ENCODE data around the gene COL26A1. TPM values are rescaled to one million over a fixed set of nuclear protein-coding genes. Genes with fewer than 3 reads are reported as not detected.

Gene COL26A1
- total RNA-seq, 1 experiment from 2014 or later = not detected

- H3K4me2 ChIP-seq (ENCODE audit: low read length) = no peak overlapping the region
- intact Hi-C loops (cut with micrococcal nuclease) = no loop called here
- ChIA-PET POLR2A (ENCODE audit: unreplicated experiment) (no interaction called here), CTCF (no interaction called here)
- H3K4me3 ChIP-seq (ENCODE audit: low read length) = no peak overlapping the region
- no peaks in the 10 kb centered on the region for H3K79me2 ChIP-seq (ENCODE audit: low read length)
- H3K27me3 ChIP-seq (ENCODE audit: low read length) = no peaks in the 10 kb centered on the region
- H3K9ac ChIP-seq (ENCODE audit: low read length) = no peak overlapping the region
- H3K4me1 ChIP-seq (ENCODE audit: insufficient read depth, low read length) = no peaks in the 10 kb centered on the region
- H3K36me3 ChIP-seq (ENCODE audit: low read depth, low read length) = no peaks in the 10 kb centered on the region
- TF ChIP-seq, protein P1, sequence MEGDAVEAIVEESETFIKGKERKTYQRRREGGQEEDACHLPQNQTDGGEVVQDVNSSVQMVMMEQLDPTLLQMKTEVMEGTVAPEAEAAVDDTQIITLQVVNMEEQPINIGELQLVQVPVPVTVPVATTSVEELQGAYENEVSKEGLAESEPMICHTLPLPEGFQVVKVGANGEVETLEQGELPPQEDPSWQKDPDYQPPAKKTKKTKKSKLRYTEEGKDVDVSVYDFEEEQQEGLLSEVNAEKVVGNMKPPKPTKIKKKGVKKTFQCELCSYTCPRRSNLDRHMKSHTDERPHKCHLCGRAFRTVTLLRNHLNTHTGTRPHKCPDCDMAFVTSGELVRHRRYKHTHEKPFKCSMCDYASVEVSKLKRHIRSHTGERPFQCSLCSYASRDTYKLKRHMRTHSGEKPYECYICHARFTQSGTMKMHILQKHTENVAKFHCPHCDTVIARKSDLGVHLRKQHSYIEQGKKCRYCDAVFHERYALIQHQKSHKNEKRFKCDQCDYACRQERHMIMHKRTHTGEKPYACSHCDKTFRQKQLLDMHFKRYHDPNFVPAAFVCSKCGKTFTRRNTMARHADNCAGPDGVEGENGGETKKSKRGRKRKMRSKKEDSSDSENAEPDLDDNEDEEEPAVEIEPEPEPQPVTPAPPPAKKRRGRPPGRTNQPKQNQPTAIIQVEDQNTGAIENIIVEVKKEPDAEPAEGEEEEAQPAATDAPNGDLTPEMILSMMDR (conservative IDR thresholded peaks at IDR 0.05; ENCODE audit: low read depth, low read length) = no peak
- TF ChIP-seq EZH2phosphoT487 (IDR thresholded peaks at IDR 0.05; ENCODE audit: borderline replicate concordance, low read length) = no peak
- no peak for TF ChIP-seq EZH2 (IDR thresholded peaks at IDR 0.05; ENCODE audit: low read length, unreplicated experiment)
- BruUV-seq (replicated peaks) = no TSS peak
- H3K9me2 ChIP-seq (replicated peaks; ENCODE audit: low read length) = no peaks in the 10 kb centered on the region
- H3K27ac ChIP-seq (ENCODE audit: low read length) = no peak overlapping the region
- ATAC-seq (no peak), DNase-seq (no peak)
- no peak overlapping the region for H2AFZ ChIP-seq (ENCODE audit: low read length)
- H3F3A ChIP-seq (ENCODE audit: low read length, unreplicated experiment) = no peaks in the 10 kb centered on the region
- no peaks in the 10 kb centered on the region for H4K20me1 ChIP-seq (ENCODE audit: low read length)
- H3K9me3 ChIP-seq (ENCODE audit: low read length) = no peaks in the 10 kb centered on the region
Measured at GRCh38 chr7:101379302-101379701, 16.6 kb downstream of the COL26A1 start.

DNA sequence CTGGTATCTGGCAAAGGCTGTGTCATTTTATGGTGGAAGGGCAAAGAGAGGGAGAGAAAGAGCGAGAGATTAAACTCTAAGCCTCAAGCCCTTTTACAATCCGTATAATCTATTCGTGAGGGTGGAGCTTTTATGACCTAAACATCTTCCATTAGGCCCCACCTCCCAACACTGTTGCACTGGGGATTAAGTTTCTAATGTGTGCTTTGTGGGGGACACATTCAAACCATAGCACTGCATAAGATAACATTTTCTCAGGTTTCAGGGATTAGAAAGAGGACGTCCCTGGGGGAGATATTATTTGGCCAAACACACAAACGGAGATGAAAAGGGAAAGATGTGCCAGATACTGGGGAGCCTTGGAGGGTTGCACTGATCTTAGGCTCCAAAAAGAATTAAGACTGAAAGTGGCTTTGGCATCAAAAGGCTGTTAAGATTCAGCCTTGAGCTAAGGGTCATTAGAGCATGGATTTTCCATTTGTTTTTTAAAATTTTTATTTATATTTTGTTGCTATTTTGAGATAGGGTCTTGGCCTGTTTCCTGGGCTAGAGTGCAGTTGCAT is 19.0 kb downstream of the COL26A1 start:
- DNase-seq (no peak), ATAC-seq (no peak)
- H3F3A ChIP-seq (ENCODE audit: low read length, unreplicated experiment) = no peaks in the 10 kb centered on the region
- H3K9ac ChIP-seq (ENCODE audit: low read length) = no peak overlapping the region
- ChIA-PET CTCF (no interaction called here), POLR2A (ENCODE audit: unreplicated experiment) (no interaction called here)
- H3K27ac ChIP-seq (ENCODE audit: low read length) = no peak overlapping the region
- H3K27me3 ChIP-seq (ENCODE audit: low read length) = no peaks in the 10 kb centered on the region
- H3K79me2 ChIP-seq (ENCODE audit: low read length) = no peaks in the 10 kb centered on the region
- no peaks in the 10 kb centered on the region for H3K4me1 ChIP-seq (ENCODE audit: insufficient read depth, low read length)
- H2AFZ ChIP-seq (ENCODE audit: low read length) = no peak overlapping the region
- no peaks in the 10 kb centered on the region for H3K9me2 ChIP-seq (replicated peaks; ENCODE audit: low read length)
- H3K4me3 ChIP-seq (ENCODE audit: low read length) = no peak overlapping the region
- intact Hi-C loops (cut with micrococcal nuclease) = no loop called here
- no TSS peak for BruUV-seq (replicated peaks)
- H4K20me1 ChIP-seq (ENCODE audit: low read length) = no peaks in the 10 kb centered on the region
- TF ChIP-seq EZH2 (IDR thresholded peaks at IDR 0.05; ENCODE audit: low read length, unreplicated experiment) (no peak), EZH2phosphoT487 (IDR thresholded peaks at IDR 0.05; ENCODE audit: borderline replicate concordance, low read length) (no peak)
- TF ChIP-seq, protein P1 (conservative IDR thresholded peaks at IDR 0.05; ENCODE audit: low read depth, low read length) = no peak
- no peaks in the 10 kb centered on the region for H3K36me3 ChIP-seq (ENCODE audit: low read depth, low read length)
- H3K4me2 ChIP-seq (ENCODE audit: low read length) = no peak overlapping the region
- H3K9me3 ChIP-seq (ENCODE audit: low read length) = no peaks in the 10 kb centered on the region

- DNase-seq (no peak), ATAC-seq (no peak)
- intact Hi-C loops (cut with micrococcal nuclease) = no loop called here
- no TSS peak for BruUV-seq (replicated peaks)
- H3K4me2 ChIP-seq (ENCODE audit: low read length) = no peak overlapping the region
- H3K36me3 ChIP-seq (ENCODE audit: low read depth, low read length) = no peaks in the 10 kb centered on the region
- H3K27me3 ChIP-seq (ENCODE audit: low read length) = no peaks in the 10 kb centered on the region
- POLR2A ChIA-PET (ENCODE audit: unreplicated experiment) = interaction anchor here (0.6 kb wide), 1 partner anchor 945 kb away, joined by 15 read pairs; no protein-coding TSS in a partner anchor
- H3K79me2 ChIP-seq (ENCODE audit: low read length) = no peaks in the 10 kb centered on the region
- CTCF ChIA-PET = no interaction called here
- no peaks in the 10 kb centered on the region for H4K20me1 ChIP-seq (ENCODE audit: low read length)
- no peaks in the 10 kb centered on the region for H3K9me2 ChIP-seq (replicated peaks; ENCODE audit: low read length)
- no peak overlapping the region for H3K9ac ChIP-seq (ENCODE audit: low read length)
- no peak for TF ChIP-seq EZH2phosphoT487 (IDR thresholded peaks at IDR 0.05; ENCODE audit: borderline replicate concordance, low read length)
- TF ChIP-seq EZH2 (IDR thresholded peaks at IDR 0.05; ENCODE audit: low read length, unreplicated experiment) = no peak
- TF ChIP-seq, protein P1 (conservative IDR thresholded peaks at IDR 0.05; ENCODE audit: low read depth, low read length) = no peak
- H3F3A ChIP-seq (ENCODE audit: low read length, unreplicated experiment) = no peaks in the 10 kb centered on the region
- no peaks in the 10 kb centered on the region for H3K9me3 ChIP-seq (ENCODE audit: low read length)
- no peak overlapping the region for H3K4me3 ChIP-seq (ENCODE audit: low read length)
- H2AFZ ChIP-seq (ENCODE audit: low read length) = no peak overlapping the region
- no peaks in the 10 kb centered on the region for H3K4me1 ChIP-seq (ENCODE audit: insufficient read depth, low read length)
- H3K27ac ChIP-seq (ENCODE audit: low read length) = no peak overlapping the region
Measured at GRCh38 chr7:101382937-101383336, 20.3 kb downstream of the COL26A1 start.

Data from PC-3 (cell line).